A673 (cell line): Measurements from ENCODE around the gene USP2. TPM values are rescaled to one million over a fixed set of nuclear protein-coding genes. Genes with fewer than 3 reads are reported as not detected.
"Not testable (repeated sequence)": the region's sequence is repeated elsewhere in the genome, so short reads cannot be mapped to it uniquely, and the experiment has no call there.

Experiments used
- BruUV-seq: library from RNA; stranded (reverse); fragments of 400-500 nt; replicated peaks from 2 replicates; lab custom pipeline; 2021; lab: Mats Ljungman, UMichigan
- CTCF ChIA-PET: fragments of 300-600 bp; sonication (Branson Sonifier 250); formaldehyde crosslinking; loops from one replicate; lab custom pipeline; 2022; ENCODE audit warnings: antibody characterized with exemption; lab: Charles Lee
- POLR2A ChIA-PET: fragments of 300-600 bp; sonication (Branson Sonifier 250); formaldehyde crosslinking; loops from one replicate; lab custom pipeline; 2022; ENCODE audit warnings: antibody characterized with exemption; ENCODE audit not compliant: low non-redundant PET; lab: Charles Lee
- DNase-seq: peaks from one replicate; pipeline ENCODE4 v3.0.0-alpha.2; 2015; ENCODE audit warnings: low spot score
- H3K27ac ChIP-seq: fragments of 200-600 bp; sonication (generic); 2 replicates; pipeline ENCODE4 v1.5.1; 2016; ENCODE audit warnings: mixed run types, low read depth, mild to moderate bottlenecking, mixed read lengths, antibody characterized with exemption, low read length; ENCODE audit not compliant: poor library complexity, severe bottlenecking
- H3K27me3 ChIP-seq: fragments of 200-600 bp; sonication (generic); replicated peaks from 2 replicates; pipeline ENCODE4 v1.6.1; 2017; ENCODE audit warnings: mixed run types, low read depth, mild to moderate bottlenecking, mixed read lengths, antibody characterized with exemption, low read length; ENCODE audit not compliant: insufficient read depth, poor library complexity
- H3K36me3 ChIP-seq: fragments of 200-600 bp; sonication (generic); 2 replicates; pipeline ENCODE4 v1.6.1; 2016; ENCODE audit warnings: mixed run types, mild to moderate bottlenecking, mixed read lengths, antibody characterized with exemption, low read length; ENCODE audit not compliant: insufficient read depth, poor library complexity, severe bottlenecking
- H3K4me1 ChIP-seq: fragments of 200-600 bp; sonication (generic); 2 replicates; pipeline ENCODE4 v1.6.1; 2017; ENCODE audit warnings: mixed run types, mild to moderate bottlenecking, mixed read lengths, antibody characterized with exemption, low read length; ENCODE audit not compliant: insufficient read depth, poor library complexity, severe bottlenecking
- H3K4me3 ChIP-seq: fragments of 200-600 bp; sonication (generic); 2 replicates; pipeline ENCODE4 v1.5.1; 2016; ENCODE audit warnings: low read depth, mixed run types, mild to moderate bottlenecking, mixed read lengths, low read length; ENCODE audit not compliant: poor library complexity, severe bottlenecking
- H3K9me3 ChIP-seq: fragments of 200-600 bp; sonication (generic); 2 replicates; pipeline ENCODE4 v1.6.1; 2016; ENCODE audit warnings: mixed run types, low read depth, mild to moderate bottlenecking, mixed read lengths, antibody characterized with exemption, low read length; ENCODE audit not compliant: poor library complexity, severe bottlenecking
- EZH2 ChIP-seq: fragments of 200-600 bp; sonication (generic); IDR thresholded peaks from 2 replicates; pipeline ENCODE4 v1.6.1; 2017; ENCODE audit warnings: borderline replicate concordance, low read depth, mild to moderate bottlenecking, mixed read lengths, antibody characterized with exemption, low read length; ENCODE audit not compliant: poor library complexity, severe bottlenecking
- intact Hi-C: fragments of 100-400 bp; cut with micrococcal nuclease; formaldehyde crosslinking; loops from one replicate; pipeline ENCODE4 v1.10.0; 2022; ENCODE audit not compliant: unreplicated experiment
- total RNA-seq: library from RNA; stranded (reverse); gene quantifications from 2 replicates; pipeline ENCODE4 v1.2.3, GENCODE V29; 2021
- TF ChIP-seq, protein P1 (sequence below): fragments of 300-800, 200-600 bp; sonication (generic); conservative IDR thresholded peaks from 2 replicates; pipeline ENCODE4 v1.5.1; 2017; ENCODE audit warnings: low read depth, mild to moderate bottlenecking, antibody characterized with exemption, low read length, moderate library complexity, mixed read lengths

USP2 gene
- total RNA-seq, 1 experiment from 2014 or later, result 4.8 TPM

DNA sequence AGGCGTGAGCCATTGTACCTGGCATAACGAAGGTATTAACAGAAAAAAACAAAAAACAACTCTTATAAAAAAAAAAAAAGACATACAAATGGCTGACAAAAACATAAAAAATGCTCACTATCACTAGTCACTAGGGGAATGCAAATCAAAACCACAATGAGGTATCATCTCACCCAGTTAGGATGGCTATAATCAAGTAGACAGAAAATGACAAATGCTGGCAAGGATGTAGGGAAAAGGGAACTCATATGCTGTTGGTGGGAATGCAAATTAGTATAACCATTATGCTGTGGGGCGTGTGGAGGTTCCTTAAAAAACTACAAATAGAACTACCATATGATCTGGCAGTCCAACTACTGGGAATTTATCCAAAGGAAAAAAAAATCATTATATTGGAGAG, 24.5 kb upstream of the USP2 start:
- TF ChIP-seq EZH2, result no peak
- TF ChIP-seq, protein P1, sequence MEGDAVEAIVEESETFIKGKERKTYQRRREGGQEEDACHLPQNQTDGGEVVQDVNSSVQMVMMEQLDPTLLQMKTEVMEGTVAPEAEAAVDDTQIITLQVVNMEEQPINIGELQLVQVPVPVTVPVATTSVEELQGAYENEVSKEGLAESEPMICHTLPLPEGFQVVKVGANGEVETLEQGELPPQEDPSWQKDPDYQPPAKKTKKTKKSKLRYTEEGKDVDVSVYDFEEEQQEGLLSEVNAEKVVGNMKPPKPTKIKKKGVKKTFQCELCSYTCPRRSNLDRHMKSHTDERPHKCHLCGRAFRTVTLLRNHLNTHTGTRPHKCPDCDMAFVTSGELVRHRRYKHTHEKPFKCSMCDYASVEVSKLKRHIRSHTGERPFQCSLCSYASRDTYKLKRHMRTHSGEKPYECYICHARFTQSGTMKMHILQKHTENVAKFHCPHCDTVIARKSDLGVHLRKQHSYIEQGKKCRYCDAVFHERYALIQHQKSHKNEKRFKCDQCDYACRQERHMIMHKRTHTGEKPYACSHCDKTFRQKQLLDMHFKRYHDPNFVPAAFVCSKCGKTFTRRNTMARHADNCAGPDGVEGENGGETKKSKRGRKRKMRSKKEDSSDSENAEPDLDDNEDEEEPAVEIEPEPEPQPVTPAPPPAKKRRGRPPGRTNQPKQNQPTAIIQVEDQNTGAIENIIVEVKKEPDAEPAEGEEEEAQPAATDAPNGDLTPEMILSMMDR, result no peak
- Histone ChIP-seq H3K27ac (no peak overlapping the region), H3K9me3 (peaks cover under 1% of the 10 kb centered on the region), H3K4me3 (no peak overlapping the region), H3K27me3 (no peaks in the 10 kb centered on the region), H3K4me1 (no peaks in the 10 kb centered on the region), H3K36me3 (no peaks in the 10 kb centered on the region)
- BruUV-seq, result no TSS peak
- POLR2A ChIA-PET, result no interaction called here
- DNase-seq, result no peak
- CTCF ChIA-PET, result no interaction called here
- intact Hi-C loops, result no loop called here

DNA sequence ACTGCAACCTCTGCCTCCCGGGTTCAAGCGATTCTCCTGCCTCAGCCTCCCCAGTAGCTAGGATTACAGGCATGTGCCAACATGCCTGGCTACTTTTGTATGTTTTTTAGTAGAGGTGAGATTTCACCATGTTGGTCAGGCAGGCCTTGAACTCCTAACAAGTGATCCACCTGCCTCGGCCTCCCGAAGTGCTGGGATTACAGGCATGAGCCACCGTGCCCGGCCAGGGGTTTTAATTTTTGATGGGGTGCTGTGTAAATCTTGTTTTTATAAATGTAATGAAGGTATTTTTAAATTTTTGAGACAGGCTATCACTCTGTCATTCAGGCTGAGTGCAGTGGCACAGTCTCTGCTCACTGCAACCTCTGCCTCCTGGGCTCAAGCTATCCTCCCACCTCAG, 24.0 kb upstream of the USP2 start:
- DNase-seq, POLR2A ChIA-PET, H3K27ac ChIP-seq, H3K36me3 ChIP-seq, CTCF ChIA-PET, H3K9me3 ChIP-seq, H3K4me1 ChIP-seq, H3K27me3 ChIP-seq, BruUV-seq, intact Hi-C loops, H3K4me3 ChIP-seq: not testable (repeated sequence)

DNA sequence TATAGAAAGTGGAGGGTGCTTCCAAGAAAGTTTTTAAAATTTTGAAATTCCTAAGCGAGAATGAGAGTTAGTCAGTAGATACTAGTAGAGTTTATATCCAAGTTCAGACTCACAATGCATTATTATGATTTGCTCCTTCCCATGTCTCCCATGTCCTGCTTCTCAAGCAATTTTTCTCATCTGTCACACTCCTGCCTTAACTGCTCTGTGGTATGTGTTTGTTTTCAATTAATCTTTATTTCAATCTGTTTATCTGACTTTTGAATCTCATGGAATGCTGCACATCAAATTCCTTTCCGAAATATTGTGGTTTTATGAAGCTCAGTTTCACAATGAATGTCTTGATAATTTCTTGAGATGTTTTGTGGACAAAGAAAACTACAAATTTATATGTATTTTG, 23.4 kb upstream of the USP2 start:
- Histone ChIP-seq H3K4me1 (no peaks in the 10 kb centered on the region), H3K4me3 (no peak overlapping the region), H3K36me3 (no peaks in the 10 kb centered on the region), H3K27ac (no peak overlapping the region), H3K9me3 (peaks cover 6% of the 10 kb centered on the region), H3K27me3 (no peaks in the 10 kb centered on the region)
- no peak for TF ChIP-seq EZH2
- ChIA-PET CTCF (no interaction called here), POLR2A (no interaction called here)
- no TSS peak for BruUV-seq
- intact Hi-C loops, result no loop called here
- no peak for DNase-seq

DNA sequence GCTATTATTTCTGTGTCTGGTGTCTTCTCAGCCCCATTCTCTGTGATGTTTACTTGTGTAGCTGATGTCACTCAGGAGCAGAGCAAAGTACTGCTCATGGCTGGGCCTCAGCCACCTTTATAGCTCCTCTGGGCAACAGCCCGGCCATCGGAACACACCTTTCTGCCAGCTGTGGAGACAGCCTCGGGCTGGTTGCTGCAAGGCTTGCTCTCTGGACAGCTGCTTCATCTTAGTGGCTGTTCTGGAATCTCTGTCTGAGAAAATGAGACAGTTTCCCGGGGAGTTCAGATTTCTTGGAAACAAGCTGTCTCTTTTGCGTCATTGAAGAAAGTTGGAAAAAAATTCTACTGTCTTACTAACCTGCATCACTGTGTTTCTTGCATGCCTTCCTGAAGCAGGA, 21.5 kb upstream of the USP2 start:
- ChIA-PET POLR2A (interaction anchor here (0.7 kb wide), 1 partner anchor 1450 kb away, joined by 3 read pairs; no protein-coding TSS in a partner anchor), CTCF (interaction anchor here (0.6 kb wide), 2 partner anchors 19 to 88 kb away, joined by 6 to 10 read pairs; no protein-coding TSS in a partner anchor)
- H3K27ac ChIP-seq, result no peak overlapping the region
- DNase-seq, result no peak
- intact Hi-C loops, result no loop called here
- H3K4me1 ChIP-seq, result no peaks in the 10 kb centered on the region
- peaks cover 11% of the 10 kb centered on the region for H3K9me3 ChIP-seq
- H3K36me3 ChIP-seq, result no peaks in the 10 kb centered on the region
- TF ChIP-seq, protein P1, result no peak
- no peak for TF ChIP-seq EZH2
- H3K27me3 ChIP-seq, result no peaks in the 10 kb centered on the region
- no peak overlapping the region for H3K4me3 ChIP-seq
- no TSS peak for BruUV-seq
